ENCODE data around the gene ARMC3. TPM values are rescaled to one million over a fixed set of nuclear protein-coding genes. Genes with fewer than 3 reads are reported as not detected.

The ARMC3 gene
- total RNA-seq, 1 donor from 2014 or later = under 0.01 TPM

- TF ChIP-seq CTCF (IDR thresholded peaks at IDR 0.05; ENCODE audit: insufficient read depth, low read length, severe bottlenecking) = no peak
- Histone ChIP-seq H3K27me3 (ENCODE audit: control insufficient read depth, insufficient read depth, low read length) (peaks cover 3% of the 10 kb centered on the region), H3K36me3 (ENCODE audit: control insufficient read depth, insufficient read depth, low read length) (no peaks in the 10 kb centered on the region), H3K4me3 (ENCODE audit: low read depth, low read length) (no peak overlapping the region)
- FAIRE-seq (no peak), DNase-seq (ENCODE audit: low read depth) (no peak)
Observed at GRCh38 chr10:22998091-22998490, 70.2 kb downstream of the ARMC3 start.

GRCh38 chr10:22999942-23000341, 72.1 kb downstream of the ARMC3 start:
- Histone ChIP-seq H3K4me3 (ENCODE audit: low read depth, low read length) (no peak overlapping the region), H3K36me3 (ENCODE audit: control insufficient read depth, insufficient read depth, low read length) (no peaks in the 10 kb centered on the region), H3K27me3 (ENCODE audit: control insufficient read depth, insufficient read depth, low read length) (peaks cover 5% of the 10 kb centered on the region)
- TF ChIP-seq CTCF (IDR thresholded peaks at IDR 0.05; ENCODE audit: insufficient read depth, low read length, severe bottlenecking) = no peak
- DNase-seq (ENCODE audit: low read depth) (no peak), FAIRE-seq (no peak)

GRCh38 chr10:23001901-23002516, 74.2 kb downstream of the ARMC3 start:
- TF ChIP-seq CTCF (IDR thresholded peaks at IDR 0.05; ENCODE audit: insufficient read depth, low read length, severe bottlenecking) = no peak
- H3K36me3 ChIP-seq (ENCODE audit: control insufficient read depth, insufficient read depth, low read length) = no peaks in the 10 kb centered on the region
- H3K4me3 ChIP-seq (ENCODE audit: low read depth, low read length) = no peak overlapping the region
- no peak for FAIRE-seq
- H3K27me3 ChIP-seq (ENCODE audit: control insufficient read depth, insufficient read depth, low read length) = peaks cover 1% of the 10 kb centered on the region
- DNase-seq (ENCODE audit: low read depth) = no peak

- Histone ChIP-seq H3K4me3 (ENCODE audit: low read depth, low read length) (no peak overlapping the region), H3K27me3 (ENCODE audit: control insufficient read depth, insufficient read depth, low read length) (peaks cover 3% of the 10 kb centered on the region), H3K36me3 (ENCODE audit: control insufficient read depth, insufficient read depth, low read length) (no peaks in the 10 kb centered on the region)
- TF ChIP-seq CTCF (IDR thresholded peaks at IDR 0.05; ENCODE audit: insufficient read depth, low read length, severe bottlenecking) = no peak
- no peak for DNase-seq (ENCODE audit: low read depth)
- no peak for FAIRE-seq
Observed at GRCh38 chr10:23005150-23005549, 77.3 kb downstream of the ARMC3 start.

- Histone ChIP-seq H3K27me3 (ENCODE audit: control insufficient read depth, insufficient read depth, low read length) (peaks cover 3% of the 10 kb centered on the region), H3K36me3 (ENCODE audit: control insufficient read depth, insufficient read depth, low read length) (no peaks in the 10 kb centered on the region), H3K4me3 (ENCODE audit: low read depth, low read length) (no peak overlapping the region)
- no peak for DNase-seq (ENCODE audit: low read depth)
- FAIRE-seq = no peak
- no peak for TF ChIP-seq CTCF (IDR thresholded peaks at IDR 0.05; ENCODE audit: insufficient read depth, low read length, severe bottlenecking)
Observed at GRCh38 chr10:23013581-23014335, 85.9 kb downstream of the ARMC3 start.

All from bronchial epithelial cell (primary cell).